HepG2 (cell line): ENCODE data around the gene SLC39A2. TPM values are rescaled to one million over a fixed set of nuclear protein-coding genes. Genes with fewer than 3 reads are reported as not detected.
A peak's percentile ranks its signal among the peaks of the same experiment; 100 is the strongest.

Experiments used
- AHDC1 ChIP-seq: sonication (generic); formaldehyde crosslinking; IDR thresholded peaks from 2 replicates; pipeline ENCODE4 v1.5.1; 2020; ENCODE audit warnings: mild to moderate bottlenecking, missing genetic modification reagents, borderline replicate concordance
- ATF1 ChIP-seq: IDR thresholded peaks from 2 replicates; pipeline ENCODE4 v1.6.1; 2016; ENCODE audit warnings: mild to moderate bottlenecking, control low read depth
- ATF2 ChIP-seq: sonication (generic); formaldehyde crosslinking; IDR thresholded peaks from 2 replicates; pipeline ENCODE4 v1.4.0; 2020; ENCODE audit warnings: missing genetic modification reagents
- EHMT2 ChIP-seq: fragments of 200-600 bp; sonication (generic); IDR thresholded peaks from 2 replicates; pipeline ENCODE4 v1.7.0; 2017; ENCODE audit warnings: antibody characterized with exemption, low read depth, low read length, borderline replicate concordance
- FOXA1 ChIP-seq, 2 experiments: fragments of 450-650 bp in 1 of 2; sonication (generic) in 1 of 2; formaldehyde crosslinking in 1 of 2; IDR thresholded peaks; 2 replicates each; pipeline versions ENCODE4 v1.4.0 to v1.6.1; 2016 to 2020; ENCODE audit warnings: missing genetic modification reagents in 1 of 2
- FOXA3 ChIP-seq: IDR thresholded peaks from 2 replicates; pipeline ENCODE4 v1.6.1; 2016; ENCODE audit warnings: missing genetic modification reagents, missing compliant biosample characterization
- GMEB2 ChIP-seq: IDR thresholded peaks from 2 replicates; pipeline ENCODE4 v1.6.1; 2016; ENCODE audit warnings: missing biosample characterization, missing genetic modification reagents, low read depth
- HOXA3 ChIP-seq: sonication (generic); formaldehyde crosslinking; IDR thresholded peaks from 2 replicates; pipeline ENCODE4 v1.5.0; 2020; ENCODE audit warnings: missing genetic modification reagents
- KDM1A ChIP-seq: IDR thresholded peaks from 2 replicates; pipeline ENCODE4 v1.6.1; 2016; ENCODE audit warnings: missing compliant biosample characterization
- MIXL1 ChIP-seq: IDR thresholded peaks from 2 replicates; pipeline ENCODE4 v1.6.1; 2016
- NCOR1 ChIP-seq: fragments of 200-600 bp; sonication (generic); IDR thresholded peaks from 2 replicates; pipeline ENCODE4 v1.7.0; 2017; ENCODE audit warnings: antibody characterized with exemption, low read length, borderline replicate concordance
- TRAFD1 ChIP-seq: sonication (generic); formaldehyde crosslinking; IDR thresholded peaks from 2 replicates; pipeline ENCODE4 v1.5.1; 2020; ENCODE audit warnings: missing genetic modification reagents, mild to moderate bottlenecking, borderline replicate concordance
- ZMAT3 ChIP-seq: sonication (generic); formaldehyde crosslinking; conservative IDR thresholded peaks from 2 replicates; pipeline ENCODE4 v1.7.0; 2021; ENCODE audit warnings: missing genetic modification reagents
- ZMYM4 ChIP-seq: sonication (generic); formaldehyde crosslinking; IDR thresholded peaks from 2 replicates; pipeline ENCODE4 v1.8.1; 2023; ENCODE audit warnings: mild to moderate bottlenecking, missing genetic modification reagents
- ZNF430 ChIP-seq: sonication (generic); formaldehyde crosslinking; IDR thresholded peaks from 2 replicates; pipeline ENCODE4 v1.9.0; 2021; ENCODE audit warnings: mild to moderate bottlenecking, missing genetic modification reagents
- ZNF562 ChIP-seq: sonication (generic); formaldehyde crosslinking; IDR thresholded peaks from 2 replicates; pipeline ENCODE4 v1.8.0; 2022; ENCODE audit warnings: missing genetic modification reagents, borderline replicate concordance
- ZNF703 ChIP-seq: sonication (generic); formaldehyde crosslinking; IDR thresholded peaks from 2 replicates; pipeline ENCODE4 v1.5.1; 2020; ENCODE audit warnings: missing genetic modification reagents, mild to moderate bottlenecking, moderate library complexity, borderline replicate concordance
- polyA plus RNA-seq, 8 experiments: library from polyadenylated mRNA; depleted of rRNA in 3 of 8; stranded (reverse) in 7 of 8; unstranded in 1 of 8; fragments of >200 nt; fragmentation: Illumina TruSeq in 4 of 8; extraction: Trizol in 4 of 8; gene quantifications; 2 replicates each; pipeline versions ENCODE4 v1.2.1 to v1.2.3, GENCODE V29; 2011 to 2016; ENCODE audit warnings: low read depth in 4 of 8, missing spikeins in 1 of 8, mixed read lengths in 1 of 8; ENCODE audit not compliant: insufficient read depth in 1 of 8
- total RNA-seq, 5 experiments: library from RNA; depleted of rRNA; stranded (reverse); fragments of >200 nt; fragmentation: Illumina TruSeq; extraction: Trizol; gene quantifications; 2 replicates each; pipeline ENCODE4 v1.2.3, GENCODE V29; 2016; ENCODE audit warnings: low read depth in 1 of 5

The SLC39A2 gene
- total and polyA plus RNA-seq, 2 of the 13 experiments (the other 11 are each of a cell fraction or from before 2014, with no cell fraction given): 0.08 to 0.11 TPM

- peak; percentile 85; the same call in 1 of the 2 replicates for TF ChIP-seq NCOR1
- no peak for TF ChIP-seq GMEB2
- peak; percentile 77 for TF ChIP-seq FOXA3
- 0 out of 2 replicates have a peak, but pooled peaks have one; percentile 35 for TF ChIP-seq KDM1A (CRISPR knock-in tag)
- peak; percentile 76 for TF ChIP-seq MIXL1 (CRISPR knock-in tag)
- TF ChIP-seq ZNF430 (CRISPR knock-in tag): peak; percentile 62; the same call in 1 of the 2 replicates
- TF ChIP-seq ZNF562 (CRISPR knock-in tag): no peak
- peak; percentile 43; the same call in 1 of the 2 replicates for TF ChIP-seq ZMYM4 (CRISPR knock-in tag)
- TF ChIP-seq ZNF703: no peak
- peak; percentile 45; the same call in 1 of the 2 replicates for TF ChIP-seq ZMAT3 (CRISPR knock-in tag)
- TF ChIP-seq FOXA1 (IDR thresholded peaks at IDR 0.05): no peak
- TF ChIP-seq FOXA1 (CRISPR knock-in tag; IDR thresholded peaks at IDR 0.05): peak; percentile 13; the same call in 1 of the 2 replicates
- peak; percentile 47; the same call in 1 of the 2 replicates for TF ChIP-seq HOXA3 (CRISPR knock-in tag)
- peak; percentile 61; the same call in 1 of the 2 replicates for TF ChIP-seq AHDC1 (CRISPR knock-in tag)
- peak; percentile 94 for TF ChIP-seq EHMT2
- 0 out of 2 replicates have a peak, but pooled peaks have one; percentile 13 for TF ChIP-seq ATF1 (CRISPR knock-in tag)
- TF ChIP-seq TRAFD1 (CRISPR knock-in tag): peak; percentile 91; the same call in 1 of the 2 replicates
- TF ChIP-seq ATF2 (CRISPR knock-in tag): no peak
These were observed 45.0 kb downstream of the SLC39A2 start (continued) for GRCh38 chr14:21043974-21044618.
